Measurements from ENCODE around the gene BZW2. TPM values are rescaled to one million over a fixed set of nuclear protein-coding genes. Genes with fewer than 3 reads are reported as not detected.

Gene BZW2
- polyA plus RNA-seq, 1 donor (not counting 4 experiments of a cell fraction or from before 2014, with no cell fraction given) = 65.7 TPM

DNA sequence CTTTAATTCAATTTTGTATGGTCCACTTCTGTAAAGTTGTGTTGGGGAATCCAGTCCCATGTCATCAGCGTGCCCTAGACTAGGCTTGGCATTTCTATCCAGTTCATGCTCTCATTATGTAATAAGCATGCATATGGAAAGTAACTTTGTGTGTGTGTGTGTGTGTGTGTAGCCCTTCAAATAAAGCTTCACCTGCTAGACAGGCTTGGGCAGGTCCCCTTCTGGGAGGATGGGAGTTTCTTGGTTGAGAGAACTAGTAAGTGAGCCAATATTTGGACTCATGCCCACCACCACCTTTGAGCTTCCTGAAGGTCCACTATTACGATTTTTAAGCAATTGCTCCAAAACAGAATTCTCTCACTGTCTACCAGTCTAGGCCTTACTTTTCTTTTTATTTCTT is 6.9 kb downstream of the BZW2 start:
- dilution Hi-C loops (cut with MboI; ENCODE audit: extremely low pct_ligation_motif_present, low sequenced_read_pairs) = no loop called here
- peaks cover 6% of the 10 kb centered on the region for H4K20me1 ChIP-seq (ENCODE audit: control insufficient read depth, extremely low read depth, insufficient read depth, low read length)
- H3K36me3 ChIP-seq (ENCODE audit: control insufficient read depth in 2 of 2, extremely low read depth in 1 of 2, insufficient read depth in 2 of 2, low read length in 2 of 2) = no peaks in the 10 kb centered on the region
- FAIRE-seq = peak; percentile 91
- peak; percentile 75 for DNase-seq (ENCODE audit: low read depth, low spot score)
- H3K9me3 ChIP-seq (ENCODE audit: control insufficient read depth, low read depth, low read length) = no peaks in the 10 kb centered on the region
- no peak overlapping the region for H3K4me3 ChIP-seq (ENCODE audit: control insufficient read depth in 2 of 3, extremely low read depth in 1 of 3, insufficient read depth in 2 of 3, low read depth in 1 of 3, low read length in 3 of 3)
- H2AFZ ChIP-seq (ENCODE audit: control insufficient read depth, low read length) = no peak overlapping the region
- peaks cover 61% of the 10 kb centered on the region for H3K4me1 ChIP-seq (ENCODE audit: control insufficient read depth, extremely low read depth, insufficient read depth, low read length)
- no peak for TF ChIP-seq EZH2 (IDR thresholded peaks at IDR 0.05; ENCODE audit: low read length)
- TF ChIP-seq, protein P1, sequence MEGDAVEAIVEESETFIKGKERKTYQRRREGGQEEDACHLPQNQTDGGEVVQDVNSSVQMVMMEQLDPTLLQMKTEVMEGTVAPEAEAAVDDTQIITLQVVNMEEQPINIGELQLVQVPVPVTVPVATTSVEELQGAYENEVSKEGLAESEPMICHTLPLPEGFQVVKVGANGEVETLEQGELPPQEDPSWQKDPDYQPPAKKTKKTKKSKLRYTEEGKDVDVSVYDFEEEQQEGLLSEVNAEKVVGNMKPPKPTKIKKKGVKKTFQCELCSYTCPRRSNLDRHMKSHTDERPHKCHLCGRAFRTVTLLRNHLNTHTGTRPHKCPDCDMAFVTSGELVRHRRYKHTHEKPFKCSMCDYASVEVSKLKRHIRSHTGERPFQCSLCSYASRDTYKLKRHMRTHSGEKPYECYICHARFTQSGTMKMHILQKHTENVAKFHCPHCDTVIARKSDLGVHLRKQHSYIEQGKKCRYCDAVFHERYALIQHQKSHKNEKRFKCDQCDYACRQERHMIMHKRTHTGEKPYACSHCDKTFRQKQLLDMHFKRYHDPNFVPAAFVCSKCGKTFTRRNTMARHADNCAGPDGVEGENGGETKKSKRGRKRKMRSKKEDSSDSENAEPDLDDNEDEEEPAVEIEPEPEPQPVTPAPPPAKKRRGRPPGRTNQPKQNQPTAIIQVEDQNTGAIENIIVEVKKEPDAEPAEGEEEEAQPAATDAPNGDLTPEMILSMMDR (optimal IDR thresholded peaks at IDR 0.05 in 1 of 3, IDR thresholded peaks at IDR 0.05 in 1 of 3, conservative IDR thresholded peaks at IDR 0.05 in 1 of 3; ENCODE audit: extremely low read depth in 1 of 3, insufficient read depth in 2 of 3, low read length in 3 of 3) = no peak
- H3K27me3 ChIP-seq (ENCODE audit: control insufficient read depth, extremely low read depth, insufficient read depth, low read length) = no peaks in the 10 kb centered on the region
- H3K4me2 ChIP-seq (ENCODE audit: control insufficient read depth, extremely low read depth, insufficient read depth, low read depth, low read length) = peak overlapping the region; percentile 15
- H3K9ac ChIP-seq (ENCODE audit: control insufficient read depth, extremely low read depth, insufficient read depth, low read length) = no peak overlapping the region
- H3K9me1 ChIP-seq (ENCODE audit: control insufficient read depth, extremely low read depth, insufficient read depth, low read length) = no peaks in the 10 kb centered on the region
- H3K27ac ChIP-seq (ENCODE audit: control insufficient read depth, insufficient read depth, low read length) = no peak overlapping the region
- peaks cover 90% of the 10 kb centered on the region for H3K79me2 ChIP-seq (ENCODE audit: control insufficient read depth, insufficient read depth, low read length)

DNA sequence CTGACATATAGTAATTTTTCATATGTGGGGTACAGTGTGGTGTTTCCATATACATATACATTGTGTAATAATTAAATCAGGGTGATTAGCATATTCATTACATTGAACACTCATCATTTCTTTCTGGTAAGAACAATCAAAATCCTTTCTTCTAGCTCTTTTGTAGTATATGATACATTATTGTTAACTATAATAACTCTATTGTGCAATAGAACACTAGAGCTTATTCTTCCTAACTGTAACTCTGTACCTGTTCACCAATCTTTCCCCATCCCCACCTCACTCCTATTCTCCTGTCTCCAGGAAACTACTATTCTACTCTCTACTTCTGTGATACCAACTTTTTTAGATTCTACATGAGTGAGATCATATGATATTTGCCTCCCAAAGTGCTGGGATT is 9.4 kb downstream of the BZW2 start:
- Histone ChIP-seq H3K9me3 (ENCODE audit: control insufficient read depth, low read depth, low read length) (no peaks in the 10 kb centered on the region), H3K36me3 (ENCODE audit: control insufficient read depth in 2 of 2, extremely low read depth in 1 of 2, insufficient read depth in 2 of 2, low read length in 2 of 2) (no peaks in the 10 kb centered on the region), H3K9ac (ENCODE audit: control insufficient read depth, extremely low read depth, insufficient read depth, low read length) (no peak overlapping the region), H3K9me1 (ENCODE audit: control insufficient read depth, extremely low read depth, insufficient read depth, low read length) (no peaks in the 10 kb centered on the region), H2AFZ (ENCODE audit: control insufficient read depth, low read length) (no peak overlapping the region), H3K4me1 (ENCODE audit: control insufficient read depth, extremely low read depth, insufficient read depth, low read length) (peaks cover 41% of the 10 kb centered on the region), H3K79me2 (ENCODE audit: control insufficient read depth, insufficient read depth, low read length) (peaks cover 82% of the 10 kb centered on the region), H3K27me3 (ENCODE audit: control insufficient read depth, extremely low read depth, insufficient read depth, low read length) (no peaks in the 10 kb centered on the region), H3K4me3 (ENCODE audit: control insufficient read depth in 2 of 3, extremely low read depth in 1 of 3, insufficient read depth in 2 of 3, low read depth in 1 of 3, low read length in 3 of 3) (no peak overlapping the region), H3K27ac (ENCODE audit: control insufficient read depth, insufficient read depth, low read length) (no peak overlapping the region), H3K4me2 (ENCODE audit: control insufficient read depth, extremely low read depth, insufficient read depth, low read depth, low read length) (no peak overlapping the region), H4K20me1 (ENCODE audit: control insufficient read depth, extremely low read depth, insufficient read depth, low read length) (no peaks in the 10 kb centered on the region)
- DNase-seq (ENCODE audit: low read depth, low spot score) (no peak), FAIRE-seq (no peak)
- TF ChIP-seq EZH2 (IDR thresholded peaks at IDR 0.05; ENCODE audit: low read length) = no peak
- TF ChIP-seq, protein P1 (optimal IDR thresholded peaks at IDR 0.05 in 1 of 3, IDR thresholded peaks at IDR 0.05 in 1 of 3, conservative IDR thresholded peaks at IDR 0.05 in 1 of 3; ENCODE audit: extremely low read depth in 1 of 3, insufficient read depth in 2 of 3, low read length in 3 of 3) = no peak
- dilution Hi-C loops (cut with MboI; ENCODE audit: extremely low pct_ligation_motif_present, low sequenced_read_pairs) = no loop called here
